ENCODE data around the gene PRKAB1.
"Not testable (repeated sequence)": the region's sequence is repeated elsewhere in the genome, so short reads cannot be mapped to it uniquely, and the experiment has no call there.

Gene PRKAB1, protein sequence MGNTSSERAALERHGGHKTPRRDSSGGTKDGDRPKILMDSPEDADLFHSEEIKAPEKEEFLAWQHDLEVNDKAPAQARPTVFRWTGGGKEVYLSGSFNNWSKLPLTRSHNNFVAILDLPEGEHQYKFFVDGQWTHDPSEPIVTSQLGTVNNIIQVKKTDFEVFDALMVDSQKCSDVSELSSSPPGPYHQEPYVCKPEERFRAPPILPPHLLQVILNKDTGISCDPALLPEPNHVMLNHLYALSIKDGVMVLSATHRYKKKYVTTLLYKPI

DNA sequence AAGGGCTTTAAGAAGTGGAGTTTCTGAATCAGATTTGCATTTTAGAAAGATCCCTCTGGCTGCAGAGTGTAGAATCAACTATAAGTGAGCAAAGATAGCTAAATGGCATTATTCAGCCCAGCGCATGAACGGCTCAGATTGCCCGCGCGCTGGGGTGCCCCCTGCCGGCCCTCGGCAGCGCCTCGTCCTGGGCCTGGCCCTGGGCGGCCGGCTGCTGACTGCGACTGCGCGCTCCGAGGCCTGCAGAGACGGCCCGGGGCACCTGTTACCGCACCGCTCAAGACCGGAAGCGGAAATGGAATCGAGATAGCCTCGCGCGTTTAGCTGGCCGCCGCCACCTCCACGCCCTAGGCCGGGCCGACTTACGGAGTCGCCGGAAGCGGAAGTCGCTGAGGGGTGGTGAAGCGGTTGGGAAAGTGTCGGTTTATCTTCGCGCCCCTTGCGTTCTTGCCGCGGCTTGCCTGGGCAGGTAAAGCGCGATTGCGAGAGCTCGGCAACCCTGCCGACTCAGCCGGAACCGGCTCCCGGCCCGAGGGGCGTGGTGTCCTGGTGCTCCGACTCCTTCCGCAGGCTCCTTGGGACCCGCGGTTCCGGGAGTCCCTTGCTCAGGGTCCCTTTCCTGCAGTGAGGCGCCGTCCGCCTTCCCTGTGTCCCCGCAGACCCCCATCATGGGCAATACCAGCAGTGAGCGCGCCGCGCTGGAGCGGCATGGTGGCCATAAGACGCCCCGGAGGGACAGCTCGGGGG, at the start of gene PRKAB1:
Gene PRKAB1, plus strand, starts transcription at position 557 of the 747 bp plus-strand sequence. Its CDS starts 112 bp downstream, at position 669.
- DNase-seq: peak; percentile 98

- not testable (repeated sequence) for DNase-seq
Observed at GRCh38 chr12:119618328-119618896, 49.5 kb upstream of the PRKAB1 start.

DNA sequence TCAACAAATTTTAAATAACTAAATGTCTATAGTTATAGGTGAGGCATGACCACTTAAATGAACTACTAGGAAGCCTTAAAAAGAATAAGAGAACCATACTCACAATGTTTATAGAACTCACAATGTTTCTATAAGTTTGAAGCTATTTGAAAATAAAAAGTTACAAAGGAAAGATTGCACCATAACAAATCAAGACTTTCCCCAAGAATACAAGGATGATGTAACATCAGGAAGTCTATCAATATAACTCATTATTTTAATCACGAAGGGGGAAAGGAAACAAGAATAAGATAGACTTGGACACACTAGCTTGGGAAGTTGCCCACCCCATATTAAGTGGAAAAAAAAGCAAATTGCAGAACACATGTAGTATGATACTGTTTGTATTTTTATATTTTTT, 47.4 kb upstream of the PRKAB1 start:
- DNase-seq: no peak

GRCh38 chr12:119621878-119622277, 46.1 kb upstream of the PRKAB1 start:
- DNase-seq: no peak

DNA sequence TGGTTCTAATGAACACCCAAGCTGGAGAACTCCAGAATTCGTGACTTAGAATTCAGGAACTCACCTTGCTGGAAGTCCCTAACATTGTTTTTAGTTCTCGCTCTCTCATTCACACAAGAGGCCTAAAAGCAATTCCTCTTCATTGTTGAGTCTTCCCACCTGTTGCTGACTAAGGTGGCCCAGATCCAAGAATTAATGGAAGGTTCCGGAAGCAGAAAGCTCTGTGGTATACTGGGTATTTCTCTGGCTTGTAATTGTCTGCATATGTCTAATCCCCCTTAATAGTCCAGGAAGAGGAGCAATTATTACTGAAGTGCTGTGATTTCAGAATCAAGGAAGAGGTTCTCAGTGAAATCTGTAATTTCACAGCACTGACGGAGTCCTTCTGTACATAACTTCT, 43.0 kb upstream of the PRKAB1 start:
- DNase-seq: peak; percentile 92

- no peak for DNase-seq
Observed at GRCh38 chr12:119627019-119627643, 40.8 kb upstream of the PRKAB1 start.

GRCh38 chr12:119627686-119628085, 40.2 kb upstream of the PRKAB1 start:
- no peak for DNase-seq

- no peak for DNase-seq
Observed at GRCh38 chr12:119630223-119630780, 37.6 kb upstream of the PRKAB1 start.

DNA sequence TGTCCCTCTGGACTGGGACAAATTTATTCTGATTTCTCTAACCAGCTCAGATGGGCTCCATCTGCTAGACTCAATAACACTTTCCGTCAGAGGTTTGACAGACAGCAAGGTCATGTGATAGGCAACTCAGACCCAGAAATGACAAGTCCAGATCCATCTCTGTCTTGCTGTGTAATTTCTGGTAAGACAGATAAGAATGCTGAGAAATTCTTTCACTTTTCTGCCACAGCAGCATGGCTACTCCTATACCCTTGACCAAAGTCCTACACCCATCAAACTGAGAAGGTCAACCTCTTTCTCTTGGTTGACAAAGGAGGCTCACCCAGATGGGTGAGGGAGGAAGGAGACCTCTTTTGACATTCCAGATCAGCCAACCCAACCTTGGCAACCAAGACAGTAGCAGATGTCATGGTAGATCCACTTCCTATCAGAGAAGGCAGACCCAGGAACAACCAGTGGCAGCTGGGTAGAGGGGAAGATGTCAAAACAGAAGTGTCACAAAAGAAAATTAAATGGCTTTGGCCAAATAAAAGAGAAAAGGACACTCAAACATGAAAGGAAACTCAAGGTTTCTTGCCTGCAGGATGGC, 36.9 kb upstream of the PRKAB1 start:
- DNase-seq: no peak

GRCh38 chr12:119631930-119632678, 35.8 kb upstream of the PRKAB1 start:
- DNase-seq: no peak

DNA sequence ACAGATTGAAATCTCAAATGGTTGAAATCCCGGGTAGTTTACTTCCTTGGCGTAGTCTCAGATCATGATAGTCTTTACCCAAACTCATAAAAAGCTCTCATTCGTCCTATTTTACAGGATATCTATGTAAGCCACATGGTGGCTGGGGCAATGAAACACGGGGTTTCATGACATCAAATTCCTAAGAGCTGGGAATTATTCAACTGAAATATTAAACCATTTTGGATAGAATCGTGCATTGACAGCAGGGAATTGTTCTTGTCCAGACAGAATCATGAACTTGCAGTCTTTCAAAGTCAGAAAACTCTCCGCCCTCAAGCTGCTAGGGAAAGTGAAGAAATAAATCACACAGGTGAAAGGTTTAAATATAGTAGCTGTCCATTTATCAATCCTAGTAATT, 33.2 kb upstream of the PRKAB1 start:
- DNase-seq: no peak

- no peak for DNase-seq
Observed at GRCh38 chr12:119642986-119643385, 24.9 kb upstream of the PRKAB1 start.

DNA sequence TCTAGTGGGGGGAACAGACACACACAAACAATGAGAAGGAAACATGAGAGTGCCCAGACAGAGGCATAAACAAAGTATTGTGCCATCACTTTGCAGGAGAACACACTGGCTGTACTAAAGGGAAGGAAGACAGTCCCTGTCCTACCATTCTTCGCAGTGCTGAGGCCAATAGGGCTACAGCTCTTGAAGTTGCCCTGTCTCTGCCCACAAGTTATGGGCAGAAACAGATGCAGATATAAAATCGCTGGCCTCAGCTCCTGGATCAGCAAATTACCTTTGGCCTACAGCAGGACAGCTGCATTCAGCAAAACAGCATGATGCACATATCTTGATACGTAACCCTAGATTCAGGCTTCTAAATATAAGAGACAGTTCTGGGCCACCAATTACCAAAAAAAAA, 23.0 kb upstream of the PRKAB1 start:
- no peak for DNase-seq

DNA sequence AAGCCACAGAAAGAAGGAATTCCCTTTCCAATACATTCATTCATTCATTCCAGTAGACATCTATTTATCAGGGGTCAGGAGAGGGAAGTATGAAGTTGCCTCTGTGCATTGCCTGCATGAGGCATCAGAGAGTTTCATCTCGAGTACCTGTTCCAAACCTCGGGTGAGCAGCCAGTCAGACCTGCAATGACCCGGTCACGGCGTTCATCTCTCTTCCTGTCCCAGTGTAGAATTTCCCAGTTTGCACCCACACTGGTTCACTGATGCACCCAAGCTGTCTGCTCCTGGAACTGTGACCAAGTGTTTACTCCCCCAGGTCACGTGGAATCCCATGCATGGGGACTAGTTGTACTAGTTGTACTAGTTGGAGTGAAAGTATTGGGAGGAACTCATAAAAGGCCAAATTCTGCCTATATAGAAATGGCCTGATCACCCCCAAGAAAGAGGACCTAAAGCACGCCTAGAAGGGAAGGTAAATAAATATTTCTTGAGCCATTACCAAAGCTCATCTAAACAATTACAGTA, 22.3 kb upstream of the PRKAB1 start:
- no peak for DNase-seq

DNA sequence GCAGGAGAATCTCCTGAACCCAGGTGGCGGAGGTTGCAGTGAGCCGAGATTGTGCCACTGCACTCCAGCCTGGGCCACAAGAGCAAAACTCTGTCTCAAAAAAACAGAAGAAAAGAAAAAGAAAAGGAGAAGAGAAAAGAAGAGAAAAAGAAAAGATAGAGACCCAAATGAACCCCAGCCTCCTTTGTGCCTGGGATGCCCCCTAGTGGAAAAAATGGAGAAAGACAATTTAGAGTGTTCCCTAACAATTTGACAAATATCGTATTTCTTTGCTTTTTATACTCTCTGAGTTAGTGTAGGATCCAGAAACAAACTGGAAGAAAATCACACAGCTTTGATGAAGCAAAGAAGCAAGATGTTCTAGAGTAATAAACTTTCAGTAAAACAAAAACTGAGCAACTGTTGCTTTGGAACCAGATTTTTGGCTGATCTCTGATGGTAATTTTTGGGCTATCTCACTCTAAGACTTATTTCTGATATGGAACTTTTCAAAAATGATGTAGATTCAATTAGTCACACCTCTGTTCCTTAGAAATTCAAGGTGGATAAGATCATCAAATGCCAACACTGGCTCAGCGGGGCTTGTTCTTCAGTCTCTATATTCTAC, 18.6 kb upstream of the PRKAB1 start:
- DNase-seq: peak; percentile 19

DNA sequence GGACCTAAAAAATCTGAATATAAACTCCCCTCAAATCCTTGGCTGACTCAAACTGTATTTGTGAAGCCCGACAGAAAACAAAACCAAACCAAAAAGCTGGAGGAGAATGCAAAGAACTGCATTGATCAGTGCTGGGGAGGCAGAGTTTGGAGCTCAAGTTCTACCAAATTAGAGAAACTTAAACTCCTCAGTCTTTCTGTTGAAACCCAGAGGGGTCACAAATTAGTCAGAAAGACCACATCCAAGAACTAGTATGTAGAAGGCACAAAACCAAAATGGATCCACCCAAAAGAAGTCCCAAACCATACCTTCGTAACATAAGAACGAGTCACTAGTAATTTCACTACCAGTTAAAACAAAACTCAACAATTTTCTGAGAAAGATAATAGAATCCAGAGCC, 15.3 kb upstream of the PRKAB1 start:
- DNase-seq: no peak

DNA sequence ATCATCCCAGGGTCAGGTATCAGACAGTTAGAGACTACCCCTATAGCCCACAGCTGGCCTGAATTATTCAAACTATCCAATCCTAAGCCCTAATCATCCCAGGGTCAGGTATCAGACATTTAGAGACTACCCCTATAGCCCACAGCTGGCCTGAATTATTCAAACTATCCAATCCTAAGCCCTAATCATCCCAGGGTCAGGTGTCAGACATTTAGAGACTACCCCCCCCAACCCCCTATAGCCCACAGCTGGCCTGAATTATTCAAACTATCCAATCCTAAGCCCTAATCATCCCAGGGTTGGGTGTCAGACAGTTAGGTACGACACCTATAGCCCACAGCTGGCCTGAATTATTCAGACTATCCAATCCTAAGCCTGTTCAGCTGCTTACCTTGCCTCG, 10.9 kb upstream of the PRKAB1 start:
- not testable (repeated sequence) for DNase-seq

GRCh38 chr12:119658166-119658565, 9.8 kb upstream of the PRKAB1 start:
- not testable (repeated sequence) for DNase-seq

DNA sequence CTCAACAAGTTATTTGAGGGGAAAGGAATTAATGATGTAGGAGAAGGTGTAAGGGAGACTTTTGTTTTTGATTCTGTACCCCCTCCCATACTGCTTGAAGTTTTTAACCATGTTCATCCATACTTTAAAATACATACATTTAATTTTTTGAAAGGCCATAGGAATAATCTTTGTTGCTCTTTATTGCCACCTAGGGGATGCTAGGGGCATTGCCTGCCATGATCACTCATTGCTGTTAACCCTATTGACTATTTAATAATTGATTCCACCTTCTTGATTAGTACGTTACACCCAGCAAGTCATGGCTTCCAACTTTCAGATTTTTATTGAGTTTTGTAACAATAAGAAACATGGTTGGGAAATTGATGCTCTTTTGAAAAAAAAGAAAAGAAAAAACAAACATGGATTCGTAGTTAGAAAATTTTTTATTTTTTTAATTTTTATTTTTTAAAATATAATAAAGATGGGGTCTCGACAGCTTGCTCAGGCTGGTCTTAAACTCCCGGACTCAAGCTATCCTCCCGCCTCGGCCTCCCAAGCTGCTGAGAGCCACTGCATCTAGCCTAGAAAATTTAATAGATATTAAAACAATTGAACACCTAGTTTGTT, 8.5 kb upstream of the PRKAB1 start:
- DNase-seq: peak; percentile 54

GRCh38 chr12:119660076-119660475, 7.9 kb upstream of the PRKAB1 start:
- DNase-seq: no peak

- DNase-seq: no peak
Observed at GRCh38 chr12:119661882-119662281, 6.1 kb upstream of the PRKAB1 start.
